IPS-NIHi7 (cell line): Measurements from ENCODE around the gene MED13.
"Not testable (repeated sequence)": the region's sequence is repeated elsewhere in the genome, so short reads cannot be mapped to it uniquely, and the experiment has no call there.

Experiments used
- DNase-seq: peaks from one replicate; pipeline ENCODE4 v3.0.0; 2012; ENCODE audit warnings: mixed read lengths; ENCODE audit errors: extremely low spot score

The MED13 gene

GRCh38 chr17:62090021-62090824, 25.1 kb upstream of the MED13 start:
- no peak for DNase-seq

GRCh38 chr17:62089334-62089733, 24.3 kb upstream of the MED13 start:
- no peak for DNase-seq

GRCh38 chr17:62086737-62087136, 21.7 kb upstream of the MED13 start:
- no peak for DNase-seq

GRCh38 chr17:62085511-62086408, 20.7 kb upstream of the MED13 start:
- DNase-seq = no peak

GRCh38 chr17:62084585-62084984, 19.5 kb upstream of the MED13 start:
- no peak for DNase-seq

- DNase-seq = no peak
These were observed 18.6 kb upstream of the MED13 start for GRCh38 chr17:62083651-62084050.

GRCh38 chr17:62080647-62081046, 15.6 kb upstream of the MED13 start:
- no peak for DNase-seq

GRCh38 chr17:62078009-62078408, 12.9 kb upstream of the MED13 start:
- DNase-seq = no peak

- no peak for DNase-seq
These were observed 12.0 kb upstream of the MED13 start for GRCh38 chr17:62076864-62077788.

GRCh38 chr17:62075308-62075815, 10.3 kb upstream of the MED13 start:
- no peak for DNase-seq

GRCh38 chr17:62073993-62074392, 8.9 kb upstream of the MED13 start:
- DNase-seq = no peak

GRCh38 chr17:62072855-62073254, 7.8 kb upstream of the MED13 start:
- DNase-seq = not testable (repeated sequence)

GRCh38 chr17:62070900-62071299, 5.8 kb upstream of the MED13 start:
- DNase-seq = no peak

GRCh38 chr17:62067165-62068145, 2.4 kb upstream of the MED13 start:
- DNase-seq = no peak

- peak; percentile 99 for DNase-seq
These were observed 762 bp upstream of the MED13 start for GRCh38 chr17:62065611-62066468.

GRCh38 chr17:62064029-62064790, 868 bp downstream of the MED13 start:
- DNase-seq = no peak

GRCh38 chr17:62062944-62063343, 2.1 kb downstream of the MED13 start:
- no peak for DNase-seq

GRCh38 chr17:62062302-62062701, 2.8 kb downstream of the MED13 start:
- no peak for DNase-seq

- DNase-seq = no peak
These were observed 5.7 kb downstream of the MED13 start for GRCh38 chr17:62059414-62059813.
